ENCODE measurements around the gene AMBN.

AMBN gene

DNA sequence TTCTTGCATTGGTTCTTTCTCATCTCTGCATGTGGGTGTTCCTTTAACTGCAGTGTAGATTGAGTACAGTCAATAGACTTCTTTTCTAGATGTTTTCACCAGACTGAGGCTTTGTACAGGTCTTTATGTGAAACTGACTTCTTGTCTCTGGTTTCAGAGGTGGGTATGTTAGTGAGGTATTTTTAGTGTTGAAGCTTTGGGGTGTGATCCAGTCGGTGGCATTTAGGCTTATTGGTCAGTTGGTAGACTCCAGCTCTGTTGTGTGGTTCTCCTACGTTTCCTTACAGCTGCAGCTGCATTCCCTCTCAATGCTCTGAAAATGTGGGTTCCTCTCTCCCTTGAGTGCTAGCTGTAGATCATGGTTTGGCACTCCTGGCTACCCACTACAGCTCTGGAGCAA lies 21.3 kb upstream of the AMBN start:
- TF ChIP-seq, protein P1, sequence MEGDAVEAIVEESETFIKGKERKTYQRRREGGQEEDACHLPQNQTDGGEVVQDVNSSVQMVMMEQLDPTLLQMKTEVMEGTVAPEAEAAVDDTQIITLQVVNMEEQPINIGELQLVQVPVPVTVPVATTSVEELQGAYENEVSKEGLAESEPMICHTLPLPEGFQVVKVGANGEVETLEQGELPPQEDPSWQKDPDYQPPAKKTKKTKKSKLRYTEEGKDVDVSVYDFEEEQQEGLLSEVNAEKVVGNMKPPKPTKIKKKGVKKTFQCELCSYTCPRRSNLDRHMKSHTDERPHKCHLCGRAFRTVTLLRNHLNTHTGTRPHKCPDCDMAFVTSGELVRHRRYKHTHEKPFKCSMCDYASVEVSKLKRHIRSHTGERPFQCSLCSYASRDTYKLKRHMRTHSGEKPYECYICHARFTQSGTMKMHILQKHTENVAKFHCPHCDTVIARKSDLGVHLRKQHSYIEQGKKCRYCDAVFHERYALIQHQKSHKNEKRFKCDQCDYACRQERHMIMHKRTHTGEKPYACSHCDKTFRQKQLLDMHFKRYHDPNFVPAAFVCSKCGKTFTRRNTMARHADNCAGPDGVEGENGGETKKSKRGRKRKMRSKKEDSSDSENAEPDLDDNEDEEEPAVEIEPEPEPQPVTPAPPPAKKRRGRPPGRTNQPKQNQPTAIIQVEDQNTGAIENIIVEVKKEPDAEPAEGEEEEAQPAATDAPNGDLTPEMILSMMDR (IDR thresholded peaks at IDR 0.05; ENCODE audit: low read depth, low read length) = no peak
- no peak overlapping the region for H3K4me3 ChIP-seq (replicated peaks in 1 of 2; ENCODE audit: low read depth in 2 of 2, low read length in 2 of 2)
- DNase-seq (ENCODE audit: low read depth in 2 of 2) = no peak

DNA sequence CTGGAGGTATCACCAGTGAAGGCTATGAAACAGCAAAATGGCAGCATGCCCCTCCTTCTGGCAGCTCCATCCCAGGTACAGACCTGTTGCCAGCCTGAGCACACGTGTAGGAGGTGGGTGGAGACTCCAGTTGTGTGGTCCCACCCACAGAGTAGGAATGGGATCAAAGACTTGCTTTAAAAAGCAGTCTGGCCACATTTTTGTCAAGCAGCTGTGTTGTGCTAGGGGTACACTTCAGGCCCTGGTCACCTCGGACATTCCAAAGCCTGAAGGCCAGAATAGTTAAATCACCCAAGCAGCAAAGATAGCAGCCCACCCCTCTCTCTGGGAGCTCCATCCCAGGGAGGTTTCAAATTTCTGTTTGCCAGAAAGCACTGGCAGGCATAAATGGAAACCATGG lies 20.3 kb upstream of the AMBN start:
- TF ChIP-seq, protein P1 (IDR thresholded peaks at IDR 0.05; ENCODE audit: low read depth, low read length) = no peak
- H3K4me3 ChIP-seq (replicated peaks in 1 of 2; ENCODE audit: low read depth in 2 of 2, low read length in 2 of 2) = no peak overlapping the region
- no peak for DNase-seq (ENCODE audit: low read depth in 2 of 2)

DNA sequence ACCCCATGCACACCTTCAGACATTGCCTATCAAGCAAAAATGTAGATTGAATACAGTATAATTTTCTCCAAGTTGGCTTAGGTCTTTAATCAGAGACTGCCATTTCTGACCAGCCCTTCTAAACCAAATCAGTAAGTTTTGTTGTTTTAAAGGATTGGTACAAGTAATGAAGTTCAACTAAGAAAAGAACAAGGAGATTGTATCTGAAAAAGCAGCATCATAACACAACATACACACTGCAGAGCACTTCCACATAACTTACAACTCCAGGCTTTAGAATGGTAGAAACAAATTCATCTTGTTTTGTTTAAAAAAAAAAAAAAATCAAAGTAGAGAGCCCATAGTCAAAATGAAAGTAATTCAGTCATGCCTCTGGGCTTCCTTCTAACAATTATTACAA lies 16.1 kb upstream of the AMBN start:
- H3K4me3 ChIP-seq (replicated peaks in 1 of 2; ENCODE audit: low read depth in 2 of 2, low read length in 2 of 2) = no peak overlapping the region
- DNase-seq (ENCODE audit: low read depth in 2 of 2) = no peak
- TF ChIP-seq, protein P1 (IDR thresholded peaks at IDR 0.05; ENCODE audit: low read depth, low read length) = no peak

DNA sequence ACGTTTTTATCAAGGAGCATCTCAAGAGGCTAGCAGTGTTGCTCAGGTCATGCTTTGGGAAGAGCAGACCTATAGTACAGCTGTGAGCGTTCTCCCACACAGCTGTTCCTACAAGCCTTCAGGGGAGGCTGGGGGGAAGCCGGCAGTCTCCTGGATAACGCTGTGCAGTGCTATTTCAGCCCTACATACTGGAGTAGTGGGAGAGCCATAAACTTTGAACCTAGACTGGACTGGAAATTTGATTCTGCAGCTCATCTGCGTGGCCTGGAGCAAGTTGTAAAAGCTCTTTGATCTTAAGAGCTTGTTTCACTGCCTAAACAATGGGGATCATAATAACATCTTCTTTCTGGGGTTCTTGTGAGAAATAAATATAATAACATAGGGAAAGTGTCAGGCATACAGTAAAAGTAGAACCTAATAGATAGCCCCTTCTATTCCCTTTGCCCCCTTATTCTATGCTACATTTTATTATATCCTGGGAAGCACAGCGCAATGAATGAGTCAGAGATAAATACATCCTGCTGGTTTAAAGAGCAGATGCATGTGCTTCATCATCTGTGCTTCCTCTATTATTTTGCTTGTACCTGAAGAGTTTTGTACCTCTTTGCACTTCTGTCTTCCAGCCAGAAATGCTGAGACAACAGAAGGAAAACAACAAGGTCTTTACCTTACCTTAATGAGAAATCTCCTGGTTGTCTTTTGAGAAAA lies 14.7 kb upstream of the AMBN start:
- no peak overlapping the region for H3K4me3 ChIP-seq (replicated peaks in 1 of 2; ENCODE audit: low read depth in 2 of 2, low read length in 2 of 2)
- no peak for DNase-seq (ENCODE audit: low read depth in 2 of 2)
- TF ChIP-seq, protein P1 (IDR thresholded peaks at IDR 0.05; ENCODE audit: low read depth, low read length) = no peak

DNA sequence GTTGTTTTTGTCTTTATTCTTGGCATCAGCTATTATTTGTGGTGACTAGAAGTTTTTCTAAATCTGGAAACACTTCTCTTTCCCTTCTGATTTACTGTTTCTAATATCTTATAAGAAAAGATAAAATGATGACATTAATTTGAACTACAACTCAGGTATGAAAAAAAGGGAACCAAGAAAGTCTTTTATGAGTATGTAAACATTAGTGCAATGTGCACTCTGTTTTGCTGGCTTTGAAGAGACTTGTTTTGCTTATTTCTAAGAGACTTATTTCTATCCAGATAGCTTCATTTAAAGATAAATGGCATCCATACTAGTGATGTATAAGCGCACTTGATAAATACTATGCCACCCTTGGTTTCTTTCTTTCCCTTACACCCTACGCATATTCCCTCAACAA lies 10.1 kb upstream of the AMBN start:
- no peak for DNase-seq (ENCODE audit: low read depth in 2 of 2)
- no peak overlapping the region for H3K4me3 ChIP-seq (replicated peaks in 1 of 2; ENCODE audit: low read depth in 2 of 2, low read length in 2 of 2)
- TF ChIP-seq, protein P1 (IDR thresholded peaks at IDR 0.05; ENCODE audit: low read depth, low read length) = no peak

DNA sequence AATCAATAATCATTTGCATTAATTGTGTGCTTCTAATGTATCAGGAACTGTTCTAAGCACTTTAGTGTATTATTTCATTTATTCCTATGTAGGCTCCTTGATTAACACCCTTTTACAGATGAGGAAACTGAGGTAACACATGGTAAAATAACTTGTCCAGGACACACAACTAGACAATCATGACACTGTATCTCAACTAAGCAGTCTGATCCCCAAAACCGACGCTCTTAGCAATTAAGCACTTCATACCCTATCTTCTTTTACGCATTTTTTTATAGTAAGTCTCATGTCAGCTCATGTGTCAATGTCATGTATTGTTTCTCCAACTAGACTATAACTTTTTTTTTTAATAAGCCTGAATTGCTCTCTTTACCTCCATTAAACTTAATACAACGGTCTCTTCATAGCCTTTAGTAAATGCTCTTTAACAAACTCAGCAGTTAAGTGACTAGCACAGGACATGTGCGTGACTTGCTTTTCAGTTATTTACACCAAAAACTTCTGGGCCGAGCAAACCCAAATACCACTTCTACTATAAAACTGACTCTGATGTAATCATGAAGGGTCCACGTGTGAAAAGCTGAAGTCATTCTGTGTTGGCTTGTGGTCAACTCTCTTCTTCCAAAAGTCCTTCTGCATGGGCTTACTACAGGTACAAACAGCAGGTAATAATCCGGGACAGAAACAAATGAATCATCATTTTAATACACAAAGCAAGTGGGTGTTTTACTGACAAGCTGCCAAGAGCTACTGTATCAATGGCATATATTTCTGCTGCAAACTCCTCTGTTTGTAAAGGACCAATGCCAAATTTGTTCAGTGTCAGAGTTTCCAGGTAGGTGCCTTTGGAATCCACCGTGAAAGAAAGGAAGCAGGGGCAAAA lies 7.9 kb upstream of the AMBN start:
- DNase-seq (ENCODE audit: low read depth in 2 of 2) = no peak
- TF ChIP-seq, protein P1 (IDR thresholded peaks at IDR 0.05; ENCODE audit: low read depth, low read length) = no peak
- no peak overlapping the region for H3K4me3 ChIP-seq (replicated peaks in 1 of 2; ENCODE audit: low read depth in 2 of 2, low read length in 2 of 2)

Measured in cardiac fibroblast (primary cell).